NCI-H1930 (cell line): ENCODE results near the gene WDR89.
"Not testable (repeated sequence)": the region's sequence is repeated elsewhere in the genome, so short reads cannot be mapped to it uniquely, and the experiment has no call there.

Experiments
- DNase-seq, 2 experiments: peaks; one replicate each; lab custom pipeline; 2025; lab: John Stamatoyannopoulos, UW

Gene WDR89

DNA sequence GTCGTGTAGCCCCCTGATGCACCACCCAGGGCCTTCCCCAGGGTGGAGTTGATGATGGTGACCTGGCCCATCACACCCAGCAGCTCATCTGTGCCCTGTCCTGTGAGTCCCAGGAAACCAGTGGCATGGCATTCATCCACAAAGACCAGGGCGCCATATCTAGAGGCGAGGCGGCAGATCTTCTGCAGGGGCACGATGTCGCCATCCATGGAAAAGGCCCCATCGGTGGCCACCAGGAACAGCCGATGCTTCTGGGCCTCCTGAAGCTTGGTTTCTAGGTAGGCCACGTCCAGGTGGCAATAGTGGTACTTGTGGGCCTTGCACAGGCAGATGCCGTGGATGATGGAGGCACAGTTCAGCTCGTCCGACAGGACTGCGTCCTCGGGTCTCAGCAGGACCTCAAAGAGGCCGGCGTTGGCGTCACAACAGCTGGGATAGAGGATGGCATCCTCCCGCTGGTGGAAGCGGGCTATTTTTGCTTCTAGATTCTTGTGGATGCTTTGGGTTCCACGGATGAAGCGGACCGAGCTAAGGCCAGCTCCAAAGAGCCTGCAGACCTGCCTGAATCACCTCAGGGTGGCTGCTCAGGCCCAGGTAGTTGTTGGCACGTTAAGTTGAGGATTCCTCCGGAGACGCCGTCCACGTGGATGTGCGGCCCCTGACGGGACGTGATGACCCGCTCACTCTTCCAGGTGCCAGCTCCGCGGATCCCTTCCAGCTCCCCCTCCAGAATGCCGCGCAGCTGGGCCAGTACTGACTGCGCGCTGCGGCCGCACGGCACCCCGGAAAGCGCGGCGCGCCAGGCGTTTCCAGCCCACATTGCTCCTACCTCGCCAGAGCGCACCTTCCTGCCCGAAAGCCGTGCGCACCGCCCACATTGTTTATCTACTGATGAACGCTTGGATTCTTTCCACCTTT, 47.0 kb downstream of the WDR89 start:
- DNase-seq, result no peak

DNA sequence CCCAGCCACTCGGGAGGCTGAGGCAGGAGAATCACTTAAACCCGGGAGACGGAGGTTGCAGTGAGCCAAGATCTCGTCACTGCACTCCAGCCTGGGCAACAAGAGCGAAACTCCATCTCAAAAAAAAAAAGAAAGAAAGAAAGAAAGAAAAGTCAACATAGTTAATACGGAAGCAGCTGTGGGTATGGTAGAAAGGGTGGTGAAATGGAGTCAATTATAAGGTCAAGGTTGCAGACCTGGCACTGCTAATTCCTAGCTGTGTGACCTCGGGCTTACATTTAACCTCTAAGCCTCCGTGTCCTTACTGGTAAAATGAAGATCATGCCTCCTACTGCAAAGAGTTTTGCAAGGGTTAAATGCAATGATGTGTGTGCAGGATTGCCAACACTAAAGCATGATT, 58.6 kb downstream of the WDR89 start:
- DNase-seq, result not testable (repeated sequence)

DNA sequence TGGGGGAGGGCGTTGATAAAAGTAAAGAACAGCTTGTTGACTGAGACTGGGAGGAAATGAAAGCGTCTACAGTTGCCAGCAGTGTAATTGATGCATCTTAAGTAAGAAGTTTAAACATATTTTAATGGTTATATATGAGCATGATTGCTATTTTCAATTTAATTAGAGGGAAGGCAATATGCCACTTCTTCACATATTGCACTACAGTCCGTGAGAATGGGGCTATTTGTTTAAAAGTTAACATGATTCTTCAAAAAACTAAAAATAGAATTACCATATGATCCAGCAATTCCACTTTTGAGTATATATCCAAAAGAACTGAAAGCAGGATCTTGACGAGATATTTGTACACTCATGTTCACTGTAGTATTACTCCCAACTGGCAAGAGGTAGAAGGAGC, 60.2 kb downstream of the WDR89 start:
- no peak for DNase-seq

DNA sequence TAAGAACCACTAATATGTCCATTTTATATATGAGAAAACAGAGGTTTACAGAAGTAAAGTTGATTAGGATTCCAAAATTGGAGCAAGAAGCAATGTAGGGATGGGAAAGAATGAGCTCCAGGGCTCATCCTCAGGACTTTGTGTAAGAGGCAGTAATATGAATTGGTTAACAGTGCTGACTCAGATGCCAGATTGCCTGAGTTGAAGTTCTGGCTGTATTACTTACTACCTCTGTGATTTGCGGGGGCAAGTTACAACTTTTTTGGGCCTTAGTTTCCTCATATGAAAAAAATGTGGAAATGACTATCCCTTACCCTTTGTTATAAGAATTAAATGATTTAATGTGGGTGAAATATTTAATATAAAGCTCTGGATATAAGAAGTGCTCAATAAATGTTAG, 63.4 kb downstream of the WDR89 start:
- DNase-seq, result no peak

DNA sequence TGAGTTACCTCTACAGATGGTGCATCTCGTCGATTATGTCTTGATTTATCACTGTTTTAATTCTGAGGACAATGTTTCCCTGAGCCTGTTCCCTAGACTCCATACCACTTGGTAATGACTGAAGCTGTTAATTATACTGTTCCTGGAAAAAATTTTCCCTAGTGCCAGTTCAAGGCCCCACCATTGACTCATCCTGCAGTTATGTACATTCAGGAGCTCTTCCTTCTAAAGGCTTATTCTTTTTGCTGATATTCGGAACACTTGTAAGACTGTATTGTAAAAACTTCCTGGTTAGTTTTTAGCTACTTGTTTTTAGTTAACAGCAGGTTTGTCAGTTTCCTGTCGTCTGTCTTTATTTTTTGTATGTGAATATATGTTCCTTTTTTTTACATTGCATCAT, 68.1 kb downstream of the WDR89 start:
- DNase-seq, result no peak

DNA sequence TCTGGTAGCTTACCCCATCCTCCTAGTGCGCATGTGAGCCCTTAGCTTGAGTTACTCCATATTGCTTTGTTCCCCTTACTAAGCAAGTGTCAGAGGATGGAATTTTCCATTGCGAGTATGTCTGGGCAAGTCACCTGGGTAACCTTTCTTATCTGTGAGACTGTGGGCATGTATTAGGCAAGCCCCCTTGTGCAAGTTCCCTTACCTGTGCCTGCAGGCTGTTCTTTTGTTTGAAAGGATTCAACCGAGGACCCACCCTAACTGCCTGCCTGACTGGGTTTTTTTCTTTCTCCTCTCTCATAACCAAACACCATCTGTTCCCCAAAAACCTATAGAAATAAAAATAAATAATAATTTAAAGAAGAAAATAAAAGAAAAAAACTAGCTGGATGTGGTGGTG, 76.2 kb downstream of the WDR89 start:
- no peak for DNase-seq

DNA sequence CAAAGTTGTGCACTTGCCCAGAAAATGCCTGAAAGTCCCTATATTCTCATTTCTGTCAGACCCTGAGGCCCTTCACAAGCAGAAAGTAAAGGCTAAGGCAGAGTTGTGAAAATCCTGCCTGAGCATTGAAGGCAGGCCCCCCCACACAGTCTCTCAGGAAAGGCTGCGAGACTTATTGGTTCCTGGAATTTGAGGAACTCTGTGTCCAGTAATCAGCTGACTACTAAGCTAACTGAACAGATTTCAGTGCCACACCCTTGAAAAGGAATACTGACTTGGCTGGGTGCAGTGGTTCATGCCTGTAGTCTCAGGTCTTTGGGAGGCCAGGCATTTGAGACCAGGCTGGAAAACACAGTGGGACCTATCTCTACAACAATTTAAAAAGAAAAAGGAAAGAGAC, 77.4 kb downstream of the WDR89 start:
- DNase-seq, result no peak

DNA sequence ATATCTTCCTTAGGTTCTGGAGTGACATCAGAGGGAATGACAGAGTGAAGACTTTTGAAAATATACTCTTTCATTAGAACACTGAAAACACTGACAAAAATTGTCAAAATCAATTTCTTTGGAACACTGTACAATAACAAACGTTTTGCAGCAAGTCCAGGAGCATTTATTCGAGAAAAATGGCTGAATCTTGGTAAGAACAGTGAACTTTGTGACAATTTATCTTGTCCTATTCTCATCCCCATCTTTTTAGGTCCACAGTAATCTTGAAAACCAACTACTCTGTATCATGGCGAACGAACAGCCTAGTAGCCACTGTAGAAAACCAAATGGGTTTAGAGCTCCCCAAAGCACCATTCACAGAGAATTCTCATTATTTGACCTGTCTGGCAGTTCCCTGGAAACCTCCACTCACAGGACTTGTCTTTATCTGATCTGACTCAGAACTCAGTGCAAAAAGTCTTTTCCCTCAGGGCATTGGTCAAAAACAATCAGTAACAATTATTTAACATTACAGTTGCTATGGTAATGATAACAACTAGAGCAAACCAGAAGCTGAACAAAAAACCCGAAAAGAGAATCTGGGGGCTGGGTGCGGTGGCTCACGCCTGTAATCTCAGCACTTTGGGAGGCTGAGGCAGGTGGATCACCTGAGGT, 78.2 kb downstream of the WDR89 start:
- no peak for DNase-seq

DNA sequence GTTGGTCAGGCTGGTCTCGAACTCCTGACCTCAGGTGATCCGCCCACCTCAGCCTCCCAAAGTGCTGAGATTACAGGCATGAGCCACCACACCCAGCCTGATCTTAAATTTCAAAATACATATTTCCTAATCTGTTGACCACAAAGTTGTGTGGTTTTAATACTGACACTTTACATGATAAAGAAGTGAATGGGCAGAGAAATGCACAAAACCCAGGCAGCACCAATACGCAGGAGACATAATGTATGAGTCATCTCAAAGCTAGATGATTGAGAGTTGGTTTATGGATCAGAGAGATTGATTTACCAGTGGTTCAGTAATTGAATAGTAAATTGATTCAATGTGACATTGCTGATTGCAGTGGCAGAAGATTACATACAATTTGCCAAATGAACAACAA, 79.3 kb downstream of the WDR89 start:
- no peak for DNase-seq

DNA sequence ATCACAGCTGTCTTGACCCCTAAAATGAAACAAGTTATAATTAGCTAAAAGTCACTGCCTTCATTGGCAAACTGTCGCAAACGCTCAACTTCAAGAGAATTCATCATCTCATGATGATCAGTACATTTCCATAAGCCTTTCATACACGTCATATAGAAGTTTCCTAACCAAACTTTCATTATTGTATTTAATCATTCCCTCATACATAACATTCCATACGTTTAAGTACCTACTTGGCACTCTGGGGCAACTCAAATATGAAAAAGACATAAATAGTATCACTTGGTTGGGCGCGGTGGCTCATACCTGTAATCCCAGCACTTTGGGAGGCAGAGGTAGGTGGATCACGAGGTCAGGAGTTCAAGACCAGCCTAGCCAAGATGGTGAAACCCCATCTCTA, 86.1 kb downstream of the WDR89 start:
- DNase-seq, result no peak

DNA sequence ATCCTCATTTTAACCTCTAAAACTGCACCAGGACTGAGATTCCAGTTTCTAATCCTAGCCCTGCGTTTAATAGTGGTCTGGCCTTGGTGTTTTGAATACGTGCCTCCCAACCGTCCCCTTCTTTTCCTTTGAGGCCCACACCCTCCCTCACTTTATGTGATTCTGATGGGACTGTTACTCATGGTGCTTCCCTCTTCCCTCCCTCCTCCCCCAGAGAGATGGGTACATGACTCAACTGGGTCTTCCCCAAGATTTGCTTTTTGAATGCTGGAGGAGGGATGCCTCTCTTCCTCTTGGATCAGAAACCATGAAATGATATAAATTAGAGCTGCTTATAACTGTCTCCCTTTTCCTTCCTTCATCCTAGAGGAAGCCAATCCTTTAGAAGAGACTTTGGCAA, 90.3 kb downstream of the WDR89 start:
- no peak for DNase-seq

DNA sequence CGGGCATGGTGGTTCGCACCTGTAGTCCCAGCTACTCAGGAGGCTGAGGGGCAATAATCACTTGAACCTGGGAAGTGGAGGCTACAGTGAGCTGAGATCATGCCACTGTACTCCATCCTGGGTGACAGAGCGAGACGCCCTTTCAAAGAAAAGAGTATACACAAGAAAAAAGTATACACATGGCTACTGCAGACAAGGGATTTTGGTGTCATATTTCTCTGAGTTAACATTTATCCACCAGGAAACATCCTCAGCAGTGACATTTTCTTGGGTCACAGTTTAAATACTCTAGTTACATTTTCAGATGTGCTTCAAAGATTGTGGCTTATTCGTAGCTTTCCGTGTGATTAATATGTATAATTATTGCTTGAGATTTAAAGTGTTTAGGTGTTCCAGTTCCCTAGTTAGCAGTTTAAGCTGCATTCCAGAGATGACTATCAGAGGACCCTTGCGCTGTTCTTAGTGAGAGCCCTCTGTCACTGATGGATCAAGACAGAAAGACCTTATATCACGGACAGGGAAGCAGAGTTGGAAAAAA, 93.8 kb downstream of the WDR89 start:
- DNase-seq, result no peak
